K562 (cell line): ENCODE results near the gene COX20. TPM values are rescaled to one million over a fixed set of nuclear protein-coding genes. Genes with fewer than 3 reads are reported as not detected.

Source experiments
- BCL6 ChIP-seq: fragments of 250-450 bp; sonication (Bioruptor Pico); IDR thresholded peaks from 2 replicates; pipeline ENCODE4 v1.4.0; 2020
- CBFA2T3 ChIP-seq: fragments of 450-650 bp; IDR thresholded peaks from 2 replicates; pipeline ENCODE4 v1.6.1; 2017
- CCNT2 ChIP-seq: IDR thresholded peaks from 2 replicates; pipeline ENCODE4 v1.6.1; 2011; ENCODE audit warnings: borderline replicate concordance, low read depth, mild to moderate bottlenecking, moderate library complexity, mixed read lengths, low read length; ENCODE audit not compliant: insufficient read length; ENCODE audit errors: extremely low read depth
- CHD2 ChIP-seq: IDR thresholded peaks from 2 replicates; pipeline ENCODE4 v1.6.1; 2011; ENCODE audit warnings: low read depth, low read length
- CTCFL ChIP-seq: IDR thresholded peaks from 2 replicates; pipeline ENCODE4 v1.6.1; 2011; ENCODE audit warnings: borderline replicate concordance, low read depth, mild to moderate bottlenecking, moderate library complexity, low read length; ENCODE audit not compliant: insufficient read depth, poor library complexity, severe bottlenecking
- ERF ChIP-seq: fragments of 450-650 bp; formaldehyde crosslinking; IDR thresholded peaks from 2 replicates; pipeline ENCODE4 v1.4.0; 2020; ENCODE audit warnings: mild to moderate bottlenecking, mixed read lengths
- FOXJ2 ChIP-seq: fragments of 200-800 bp; sonication (Bioruptor generic); IDR thresholded peaks from 2 replicates; pipeline ENCODE4 v1.6.1; 2016; ENCODE audit warnings: missing genetic modification characterization, missing compliant biosample characterization
- GABPB1 ChIP-seq: sonication (generic); formaldehyde crosslinking; IDR thresholded peaks from 2 replicates; pipeline ENCODE4 v1.8.0; 2022; ENCODE audit warnings: mild to moderate bottlenecking, missing genetic modification reagents
- MAFF ChIP-seq: IDR thresholded peaks from 2 replicates; pipeline ENCODE4 v1.6.1; 2012; ENCODE audit warnings: low read length, improper control_type of control experiment
- MLLT1 ChIP-seq, 2 experiments: fragments of 450-650 bp; IDR thresholded peaks; 2 replicates each; pipeline ENCODE4 v1.6.1; 2016
- MYBL2 ChIP-seq, 2 experiments: fragments of 450-650 bp in 1 of 2; sonication (generic) in 1 of 2; formaldehyde crosslinking in 1 of 2; IDR thresholded peaks; 2 replicates each; pipeline versions ENCODE4 v1.6.1 to v1.8.1; 2017 to 2022; ENCODE audit warnings: borderline replicate concordance in 1 of 2, inconsistent platforms in 1 of 2, low read depth in 1 of 2, mild to moderate bottlenecking in 1 of 2, missing genetic modification reagents in 1 of 2, moderate library complexity in 1 of 2
- PKNOX1 ChIP-seq: fragments of 450-650 bp; IDR thresholded peaks from 2 replicates; pipeline ENCODE4 v1.6.1; 2016
- RFX7 ChIP-seq: fragments of 250-450 bp; sonication (Bioruptor Pico); IDR thresholded peaks from 2 replicates; pipeline ENCODE4 v1.5.1; 2021; ENCODE audit warnings: mild to moderate bottlenecking
- SMAD2 ChIP-seq: fragments of 150-350 bp; IDR thresholded peaks from 2 replicates; pipeline ENCODE4 v1.6.1; 2014; ENCODE audit warnings: low read depth, mild to moderate bottlenecking, low read length
- SOX6 ChIP-seq: fragments of 450-650 bp; IDR thresholded peaks from 2 replicates; pipeline ENCODE4 v1.6.1; 2014; ENCODE audit warnings: mild to moderate bottlenecking
- STAT6 ChIP-seq: sonication (generic); formaldehyde crosslinking; IDR thresholded peaks from 2 replicates; pipeline ENCODE4 v1.8.1; 2023; ENCODE audit warnings: mild to moderate bottlenecking, missing genetic modification reagents
- TARDBP ChIP-seq: fragments of 450-650 bp; IDR thresholded peaks from 2 replicates; pipeline ENCODE4 v1.6.1; 2016
- ZNF644 ChIP-seq: fragments of 200-800 bp; sonication (Bioruptor generic); IDR thresholded peaks from 2 replicates; pipeline ENCODE4 v1.6.1; 2016; ENCODE audit warnings: low read depth, missing genetic modification characterization, missing compliant biosample characterization
- ZNF699 ChIP-seq: fragments of 250-450 bp; sonication (Bioruptor Pico); IDR thresholded peaks from 2 replicates; pipeline ENCODE4 v1.8.0; 2021; ENCODE audit warnings: mild to moderate bottlenecking, moderate library complexity; ENCODE audit not compliant: insufficient replicate concordance
- ZNF766 ChIP-seq: fragments of 200-800 bp; sonication (Bioruptor generic); conservative IDR thresholded peaks from 2 replicates; pipeline ENCODE4 v1.6.1; 2016; ENCODE audit warnings: missing genetic modification characterization, missing compliant biosample characterization
- polyA plus RNA-seq, 8 experiments: library from polyadenylated mRNA; depleted of rRNA in 4 of 8; stranded (reverse) in 5 of 8; unstranded in 3 of 8; fragments of >200 nt; fragmentation: Nextera tagmentation in 2 of 8; fragmentation: Illumina TruSeq in 1 of 8; extraction: Ambion mirVana in 2 of 8; extraction: Trizol in 1 of 8; gene quantifications; 2 replicates each; pipeline versions ENCODE4 v1.2.1 to v1.2.3, GENCODE V29; 2011 to 2014; ENCODE audit warnings: inconsistent platforms in 1 of 8, missing spikeins in 1 of 8
- total RNA-seq, 7 experiments: library from RNA; depleted of rRNA in 6 of 7; stranded (reverse); fragments of >200 nt in 6 of 7; fragmentation: Illumina TruSeq in 2 of 7; extraction: Trizol in 2 of 7; gene quantifications; 2 replicates each; pipeline versions ENCODE4 v1.2.1 to v1.2.3, GENCODE V29; 2011 to 2021; ENCODE audit warnings: low replicate concordance in 1 of 7

The COX20 gene
- total and polyA plus RNA-seq, 9 of the 15 experiments (the other 6 are each of a cell fraction or from before 2014, with no cell fraction given): 41.5 to 192 (median 84.3) TPM

- TF ChIP-seq CTCFL (peak; percentile 26), SOX6 (peak; percentile 29; the same call in 1 of the 2 replicates), MYBL2 (IDR thresholded peaks at IDR 0.05; ENCODE audit: low read depth) (no peak; the same call in 1 of the 2 replicates), MYBL2 (CRISPR knock-in tag; IDR thresholded peaks at IDR 0.05; ENCODE audit: borderline replicate concordance) (no peak), MAFF (no peak), RFX7 (peak; percentile 40), BCL6 (no peak), ZNF644 (tag) (peak; percentile 60; the same call in 1 of the 2 replicates), FOXJ2 (tag) (peak; percentile 41; the same call in 1 of the 2 replicates), STAT6 (CRISPR knock-in tag) (peak; percentile 90), CCNT2 (peak; percentile 93), GABPB1 (CRISPR knock-in tag) (peak; percentile 88), ZNF766 (CRISPR knock-in tag) (peak; percentile 89), ERF (CRISPR knock-in tag) (no peak), MLLT1 (IDR thresholded peaks at IDR 0.05) (peak; percentile 84 to 87), ZNF699 (CRISPR knock-in tag) (no peak), TARDBP (0 out of 2 replicates have a peak, but pooled peaks have one; percentile 60), CBFA2T3 (0 out of 2 replicates have a peak, but pooled peaks have one; percentile 3), SMAD2 (no peak), PKNOX1 (peak; percentile 72), CHD2 (0 out of 2 replicates have a peak, but pooled peaks have one; percentile 30)
Measured at GRCh38 chr1:244864253-244865027, 29.0 kb downstream of the COX20 start, which contains the start of gene HNRNPU (continued).
